Duodenal mucosa (tissue), 2 donors: ENCODE data around the gene FAM241A.
"Not testable (repeated sequence)": the region's sequence is repeated elsewhere in the genome, so short reads cannot be mapped to it uniquely, and the experiment has no call there.

ENCODE experiments used
- H3K27ac ChIP-seq: one replicate; pipeline ENCODE4 v1.7.0; 2013; ENCODE audit warnings: low read depth, low read length
- H3K27me3 ChIP-seq, 2 donors: one replicate each; pipeline ENCODE4 v1.7.0; 2013; ENCODE audit warnings: low read length in 2 of 2, control low read depth in 1 of 2; ENCODE audit not compliant: insufficient read depth in 2 of 2, control insufficient read depth in 1 of 2
- H3K36me3 ChIP-seq, 2 donors: one replicate each; pipeline ENCODE4 v1.7.0; 2013; ENCODE audit warnings: low read length in 2 of 2, control low read depth in 1 of 2; ENCODE audit not compliant: insufficient read depth in 2 of 2, control insufficient read depth in 1 of 2
- H3K4me1 ChIP-seq, 2 donors: one replicate each; pipeline ENCODE4 v1.7.0; 2013; ENCODE audit warnings: low read length in 2 of 2, control low read depth in 1 of 2; ENCODE audit not compliant: insufficient read depth in 2 of 2, control insufficient read depth in 1 of 2
- H3K4me3 ChIP-seq, 2 donors: one replicate each; pipeline ENCODE4 v1.7.0; 2013; ENCODE audit warnings: low read length in 2 of 2, low read depth in 1 of 2
- H3K9ac ChIP-seq, 2 donors: one replicate each; pipeline ENCODE4 v1.7.0; 2013; ENCODE audit warnings: low read length in 2 of 2, low read depth in 1 of 2
- H3K9me3 ChIP-seq, 2 donors: one replicate each; pipeline ENCODE4 v1.7.0; 2013; ENCODE audit warnings: low read length in 2 of 2, control low read depth in 1 of 2; ENCODE audit not compliant: control insufficient read depth in 1 of 2

The FAM241A gene

DNA sequence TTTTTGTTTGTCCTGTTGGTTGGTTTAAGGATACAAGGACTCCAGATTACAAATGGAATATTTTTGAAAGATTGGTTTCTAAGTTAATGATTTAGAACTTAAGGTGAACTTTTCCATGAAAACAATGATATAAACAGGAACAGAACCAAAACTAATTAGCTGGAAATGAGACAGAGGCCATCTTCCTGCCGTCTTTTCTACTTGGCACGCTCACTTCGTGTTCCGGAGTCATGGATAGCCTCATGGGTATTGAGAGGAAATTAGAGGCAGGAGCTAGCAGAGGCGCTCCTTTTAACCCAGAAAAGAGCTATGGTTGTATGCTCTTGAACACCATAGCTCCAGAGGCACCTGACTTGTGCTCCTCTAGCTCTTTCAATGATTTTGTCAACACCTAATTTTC, 2.4 kb downstream of the FAM241A start:
- peaks cover 0 to 7% of the 10 kb centered on the region in 2 donors for H3K4me1 ChIP-seq
- H3K27me3 ChIP-seq = no peaks in the 10 kb centered on the region
- H3K9ac ChIP-seq = no peak overlapping the region
- no peaks in the 10 kb centered on the region for H3K9me3 ChIP-seq
- H3K36me3 ChIP-seq = no peaks in the 10 kb centered on the region
- H3K27ac ChIP-seq = no peak overlapping the region
- no peak overlapping the region for H3K4me3 ChIP-seq

- H3K9ac ChIP-seq = no peak overlapping the region
- no peaks in the 10 kb centered on the region for H3K27me3 ChIP-seq
- H3K27ac ChIP-seq = no peak overlapping the region
- H3K4me3 ChIP-seq = no peak overlapping the region
- no peaks in the 10 kb centered on the region for H3K9me3 ChIP-seq
- H3K36me3 ChIP-seq = no peaks in the 10 kb centered on the region
- H3K4me1 ChIP-seq = peaks cover 0 to 7% of the 10 kb centered on the region in 2 donors
These were observed 5.7 kb downstream of the FAM241A start for GRCh38 chr4:112150920-112151319.

DNA sequence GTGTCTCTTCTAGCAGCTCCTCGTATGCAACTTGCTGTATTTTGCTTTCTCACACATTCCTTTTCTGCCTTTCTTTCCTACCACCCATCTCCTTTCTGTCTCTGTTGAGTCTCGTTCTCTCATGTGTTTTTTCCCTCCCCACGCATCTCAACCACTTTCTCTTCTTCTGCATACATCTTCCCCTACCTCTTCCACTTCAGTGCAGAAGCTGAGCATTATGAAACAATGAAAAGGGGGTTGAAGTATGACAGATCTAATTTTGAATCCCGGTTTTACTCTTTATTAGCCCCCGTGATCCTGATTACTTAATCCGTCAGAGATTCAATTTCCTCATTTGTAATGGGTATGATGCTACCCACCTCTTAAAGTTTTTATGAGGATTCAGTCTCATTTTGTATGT, 7.3 kb downstream of the FAM241A start:
- no peak overlapping the region for H3K27ac ChIP-seq
- H3K4me1 ChIP-seq = no peaks in the 10 kb centered on the region
- H3K4me3 ChIP-seq = no peak overlapping the region
- H3K9ac ChIP-seq = no peak overlapping the region
- H3K36me3 ChIP-seq = no peaks in the 10 kb centered on the region
- no peaks in the 10 kb centered on the region for H3K9me3 ChIP-seq
- no peaks in the 10 kb centered on the region for H3K27me3 ChIP-seq

GRCh38 chr4:112153211-112153791, 8.0 kb downstream of the FAM241A start:
- no peak overlapping the region for H3K4me3 ChIP-seq
- no peaks in the 10 kb centered on the region for H3K36me3 ChIP-seq
- no peaks in the 10 kb centered on the region for H3K9me3 ChIP-seq
- H3K9ac ChIP-seq = no peak overlapping the region
- H3K4me1 ChIP-seq = no peaks in the 10 kb centered on the region
- no peaks in the 10 kb centered on the region for H3K27me3 ChIP-seq
- H3K27ac ChIP-seq = no peak overlapping the region

- no peak overlapping the region for H3K27ac ChIP-seq
- no peaks in the 10 kb centered on the region for H3K9me3 ChIP-seq
- H3K4me1 ChIP-seq = no peaks in the 10 kb centered on the region
- no peaks in the 10 kb centered on the region for H3K36me3 ChIP-seq
- H3K4me3 ChIP-seq = no peak overlapping the region
- H3K9ac ChIP-seq = no peak overlapping the region
- H3K27me3 ChIP-seq = no peaks in the 10 kb centered on the region
These were observed 10.9 kb downstream of the FAM241A start for GRCh38 chr4:112156112-112156511.

DNA sequence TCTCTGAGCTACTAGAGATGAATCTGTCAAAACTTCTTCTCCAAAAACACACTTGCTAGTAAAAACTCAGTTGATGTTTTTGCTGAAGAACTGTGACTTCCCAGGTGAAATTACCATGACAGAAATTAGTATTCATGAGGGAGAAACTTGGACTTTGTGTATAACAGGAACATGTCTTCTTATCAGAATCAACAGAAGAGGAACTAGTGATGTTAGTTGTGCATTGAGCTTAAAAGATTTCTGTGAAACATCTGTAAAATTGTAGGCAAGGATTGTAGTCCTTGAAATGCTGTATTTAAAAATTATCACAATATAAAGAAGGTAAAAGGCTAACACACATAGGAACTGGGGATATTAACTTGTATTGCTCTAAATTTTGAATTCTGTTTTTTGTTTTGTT, 11.3 kb downstream of the FAM241A start:
- Histone ChIP-seq H3K36me3 (no peaks in the 10 kb centered on the region), H3K9ac (no peak overlapping the region), H3K27ac (no peak overlapping the region), H3K9me3 (no peaks in the 10 kb centered on the region), H3K27me3 (no peaks in the 10 kb centered on the region), H3K4me3 (no peak overlapping the region), H3K4me1 (no peaks in the 10 kb centered on the region)

GRCh38 chr4:112163706-112164105, 18.5 kb downstream of the FAM241A start:
- not testable (repeated sequence) for H3K9ac ChIP-seq, H3K9me3 ChIP-seq, H3K4me1 ChIP-seq, H3K4me3 ChIP-seq, H3K27me3 ChIP-seq, H3K27ac ChIP-seq, H3K36me3 ChIP-seq

GRCh38 chr4:112167794-112168193, 22.5 kb downstream of the FAM241A start:
- Histone ChIP-seq H3K9me3 (no peaks in the 10 kb centered on the region), H3K36me3 (no peaks in the 10 kb centered on the region), H3K4me3 (no peak overlapping the region), H3K27ac (no peak overlapping the region), H3K27me3 (no peaks in the 10 kb centered on the region), H3K9ac (no peak overlapping the region), H3K4me1 (no peaks in the 10 kb centered on the region)

GRCh38 chr4:112168719-112169500, 23.7 kb downstream of the FAM241A start:
- no peaks in the 10 kb centered on the region for H3K27me3 ChIP-seq
- H3K9me3 ChIP-seq = no peaks in the 10 kb centered on the region
- no peak overlapping the region for H3K4me3 ChIP-seq
- H3K36me3 ChIP-seq = no peaks in the 10 kb centered on the region
- H3K9ac ChIP-seq = no peak overlapping the region
- no peaks in the 10 kb centered on the region for H3K4me1 ChIP-seq
- H3K27ac ChIP-seq = no peak overlapping the region

- no peaks in the 10 kb centered on the region for H3K9me3 ChIP-seq
- no peaks in the 10 kb centered on the region for H3K36me3 ChIP-seq
- H3K4me1 ChIP-seq = no peaks in the 10 kb centered on the region
- no peak overlapping the region for H3K4me3 ChIP-seq
- H3K9ac ChIP-seq = no peak overlapping the region
- H3K27me3 ChIP-seq = no peaks in the 10 kb centered on the region
- no peak overlapping the region for H3K27ac ChIP-seq
These were observed 25.3 kb downstream of the FAM241A start for GRCh38 chr4:112170451-112170993.
